Suppressor macrophage treated with lipopolysaccharide for 4 hours (primary cell): ENCODE results near the gene RUSC1.

Source experiments
- DNase-seq: peaks from one replicate; pipeline ENCODE4 v3.0.0-alpha.2; 2020

Gene RUSC1

GRCh38 chr1:155295183-155295941 lies 25.3 kb upstream of the RUSC1 start:
- DNase-seq = no peak

- DNase-seq = no peak
Observed at GRCh38 chr1:155295942-155296267, 24.8 kb upstream of the RUSC1 start.

- DNase-seq = no peak
Observed at GRCh38 chr1:155296661-155297060, 24.0 kb upstream of the RUSC1 start.

GRCh38 chr1:155297384-155297783 lies 23.3 kb upstream of the RUSC1 start:
- no peak for DNase-seq

- DNase-seq = no peak
Observed at GRCh38 chr1:155300024-155300423, 20.7 kb upstream of the RUSC1 start.

GRCh38 chr1:155300553-155301329 lies 20.0 kb upstream of the RUSC1 start:
- no peak for DNase-seq

- DNase-seq = no peak
Observed at GRCh38 chr1:155301342-155301841, 19.3 kb upstream of the RUSC1 start, which contains the start of gene PKLR. Gene PKLR, minus strand, starts transcription at chr1:155301438. Its CDS starts 43 bp downstream, at chr1:155301395.

- DNase-seq = no peak
Observed at GRCh38 chr1:155304558-155305063, 16.1 kb upstream of the RUSC1 start.

GRCh38 chr1:155305881-155306391 lies 14.8 kb upstream of the RUSC1 start:
- DNase-seq = no peak

- DNase-seq = peak; percentile 55
Observed at GRCh38 chr1:155307247-155307740, 13.4 kb upstream of the RUSC1 start.

GRCh38 chr1:155308493-155309422 lies 11.9 kb upstream of the RUSC1 start, which contains the start of gene FDPS:
Gene FDPS, plus strand, starts transcription at chr1:155308866. Its CDS starts 924 bp downstream, at chr1:155309790.
- DNase-seq = peak; percentile 99

GRCh38 chr1:155309423-155310021 lies 11.2 kb upstream of the RUSC1 start:
- DNase-seq = peak; percentile 21

- DNase-seq = no peak
Observed at GRCh38 chr1:155313261-155313660, 7.4 kb upstream of the RUSC1 start.

GRCh38 chr1:155316922-155317321 lies 3.8 kb upstream of the RUSC1 start:
- no peak for DNase-seq

- no peak for DNase-seq
Observed at GRCh38 chr1:155318082-155318481, 2.6 kb upstream of the RUSC1 start.

GRCh38 chr1:155319536-155319935 lies 1.2 kb upstream of the RUSC1 start:
- DNase-seq = no peak

GRCh38 chr1:155320252-155320651 lies 442 bp upstream of the RUSC1 start:
- no peak for DNase-seq

GRCh38 chr1:155321639-155322503 lies 1.2 kb downstream of the RUSC1 start:
- DNase-seq = no peak

- DNase-seq = peak; percentile 38
Observed at GRCh38 chr1:155322571-155322952, 1.9 kb downstream of the RUSC1 start.

GRCh38 chr1:155322953-155323728 lies 2.4 kb downstream of the RUSC1 start:
- DNase-seq = peak; percentile 96
